ENCODE measurements around the gene IL17C. TPM values are rescaled to one million over a fixed set of nuclear protein-coding genes. Genes with fewer than 3 reads are reported as not detected.

Gene IL17C
- total and polyA plus RNA-seq, 2 donors (not counting 1 experiment from before 2014, with no cell fraction given): 1.3 to 1.5 TPM

DNA sequence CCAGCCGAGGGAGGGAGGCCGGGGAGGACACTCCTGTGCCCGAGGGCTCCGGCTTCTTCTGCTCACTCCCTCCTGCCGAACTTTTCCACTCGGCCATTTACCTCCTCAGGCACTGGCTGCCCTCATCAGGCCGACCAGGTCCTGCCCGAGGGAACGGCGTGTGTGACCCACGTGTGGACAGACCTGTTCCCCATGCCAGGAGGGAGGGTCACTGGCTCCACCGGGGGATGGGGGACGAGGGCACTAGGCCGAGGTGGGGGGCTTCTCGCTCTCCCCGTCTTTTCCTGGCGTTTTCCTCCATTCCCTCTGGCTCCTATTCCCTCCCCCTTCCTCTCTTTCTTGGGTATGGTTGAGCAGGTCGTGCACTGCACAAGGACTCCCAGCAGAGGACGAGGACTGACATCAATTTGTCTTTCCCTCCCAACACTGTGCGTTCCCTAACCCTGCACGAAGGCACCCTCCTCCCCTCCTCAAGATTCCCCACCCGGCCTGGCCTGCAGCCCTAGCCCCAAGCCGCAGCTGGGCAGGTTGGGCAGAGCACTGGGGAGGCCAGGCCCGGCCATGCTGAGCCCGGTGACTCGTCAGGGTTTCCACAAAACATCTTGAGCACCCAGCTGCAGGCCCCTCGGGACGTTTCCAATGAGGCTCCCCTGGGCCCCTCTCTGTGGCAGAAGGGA is 3.2 kb upstream of the IL17C start:
- WGBS (ENCODE audit: insufficient coverage): 29% methylated on average over 20 of the region's 28 CpGs
- TF ChIP-seq, protein P1, sequence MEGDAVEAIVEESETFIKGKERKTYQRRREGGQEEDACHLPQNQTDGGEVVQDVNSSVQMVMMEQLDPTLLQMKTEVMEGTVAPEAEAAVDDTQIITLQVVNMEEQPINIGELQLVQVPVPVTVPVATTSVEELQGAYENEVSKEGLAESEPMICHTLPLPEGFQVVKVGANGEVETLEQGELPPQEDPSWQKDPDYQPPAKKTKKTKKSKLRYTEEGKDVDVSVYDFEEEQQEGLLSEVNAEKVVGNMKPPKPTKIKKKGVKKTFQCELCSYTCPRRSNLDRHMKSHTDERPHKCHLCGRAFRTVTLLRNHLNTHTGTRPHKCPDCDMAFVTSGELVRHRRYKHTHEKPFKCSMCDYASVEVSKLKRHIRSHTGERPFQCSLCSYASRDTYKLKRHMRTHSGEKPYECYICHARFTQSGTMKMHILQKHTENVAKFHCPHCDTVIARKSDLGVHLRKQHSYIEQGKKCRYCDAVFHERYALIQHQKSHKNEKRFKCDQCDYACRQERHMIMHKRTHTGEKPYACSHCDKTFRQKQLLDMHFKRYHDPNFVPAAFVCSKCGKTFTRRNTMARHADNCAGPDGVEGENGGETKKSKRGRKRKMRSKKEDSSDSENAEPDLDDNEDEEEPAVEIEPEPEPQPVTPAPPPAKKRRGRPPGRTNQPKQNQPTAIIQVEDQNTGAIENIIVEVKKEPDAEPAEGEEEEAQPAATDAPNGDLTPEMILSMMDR (IDR thresholded peaks at IDR 0.05): no peak
- no peak for TF ChIP-seq EZH2 (IDR thresholded peaks at IDR 0.05; ENCODE audit: borderline replicate concordance, insufficient read depth, low read depth, low read length, poor library complexity, severe bottlenecking)
- peaks cover 59% of the 10 kb centered on the region for H3K4me1 Mint-ChIP-seq

More for the DNA sequence above, 3.2 kb upstream of the IL17C start:
- peak overlapping the region; percentile 85 for H3K27ac Mint-ChIP-seq
- intact Hi-C loops (cut with micrococcal nuclease): loop anchor here (1.0 to 10.0 kb wide), 8 partner anchors 16 to 183 kb away; partner anchors contain the start of genes CYBA, MVD, PIEZO1 and SNAI3
- H4K20me1 ChIP-seq (ENCODE audit: control insufficient read depth, insufficient read depth, low read length, poor library complexity, severe bottlenecking): peaks cover 36% of the 10 kb centered on the region
- CTCF ChIA-PET: interaction anchor here (0.7 kb wide), 1 partner anchor 50 kb away, joined by 4 read pairs; no protein-coding TSS in a partner anchor
- ATAC-seq (ENCODE audit: low read depth) (no peak), DNase-seq (peak; percentile 55)
- H3K9me3 Mint-ChIP-seq (ENCODE audit: insufficient read depth): no peaks in the 10 kb centered on the region
- peak overlapping the region; percentile 61 for H2AFZ ChIP-seq (ENCODE audit: insufficient read depth, low read depth, low read length, poor library complexity, severe bottlenecking)
- H3K27me3 Mint-ChIP-seq: no peaks in the 10 kb centered on the region
- H3K27me3 ChIP-seq (replicated peaks in 1 of 4; ENCODE audit: control extremely low read depth in 1 of 4, control insufficient read depth in 3 of 4, insufficient read depth in 4 of 4, low read length in 3 of 4): peaks cover 0 to 8% (median 0%) of the 10 kb centered on the region in 4 experiments
- H3K9ac ChIP-seq (ENCODE audit: low read length): peak overlapping the region; percentile 67
- peaks cover 9% of the 10 kb centered on the region for H3K79me2 ChIP-seq (ENCODE audit: control insufficient read depth, insufficient read depth, low read length)
- peak overlapping the region; percentile 95 for H3K4me2 ChIP-seq (replicated peaks; ENCODE audit: low read depth, low read length, poor library complexity, severe bottlenecking)
- H3K36me3 ChIP-seq (replicated peaks in 1 of 2; ENCODE audit: control extremely low read depth in 1 of 2, control insufficient read depth in 1 of 2, extremely low read depth in 1 of 2, insufficient read depth in 2 of 2, low read length in 1 of 2): peaks cover 0 to 20% of the 10 kb centered on the region in 2 experiments
- H3K4me1 ChIP-seq (ENCODE audit: control insufficient read depth in 2 of 2, insufficient read depth in 2 of 2, low read length in 2 of 2): peaks cover 51 to 70% of the 10 kb centered on the region in 2 donors
- POLR2A ChIA-PET: interaction anchor here (0.7 to 2.4 kb wide), 4 partner anchors 10 to 111 kb away, joined by 3 to 16 read pairs (median 3); no protein-coding TSS in a partner anchor
- peaks cover 0 to 26% (median 0%) of the 10 kb centered on the region in 3 donors for H3K9me3 ChIP-seq (ENCODE audit: control extremely low read depth in 1 of 3, control insufficient read depth in 2 of 3, insufficient read depth in 1 of 3, low read length in 2 of 3)
- H3K4me3 Mint-ChIP-seq: peak overlapping the region; percentile 85
- H3K4me3 ChIP-seq (ENCODE audit: control extremely low read depth in 1 of 5, extremely low read depth in 1 of 5, insufficient read depth in 1 of 5, low read depth in 2 of 5, low read length in 4 of 5): peak overlapping the region in 4 of 5 experiments; percentile 62 to 78 (median 68)
- H3K27ac ChIP-seq (ENCODE audit: low read length in 2 of 2): peak overlapping the region; percentile 81 to 87

All from B cell (primary cell).